Inflammatory macrophage (primary cell): ENCODE results near the gene PPP3CA.
"Not testable (repeated sequence)": the region's sequence is repeated elsewhere in the genome, so short reads cannot be mapped to it uniquely, and the experiment has no call there.

Experiments used
- DNase-seq, 2 donors: peaks; one replicate each; pipeline ENCODE4 v3.0.0-alpha.2; 2020 to 2022

PPP3CA gene

DNA sequence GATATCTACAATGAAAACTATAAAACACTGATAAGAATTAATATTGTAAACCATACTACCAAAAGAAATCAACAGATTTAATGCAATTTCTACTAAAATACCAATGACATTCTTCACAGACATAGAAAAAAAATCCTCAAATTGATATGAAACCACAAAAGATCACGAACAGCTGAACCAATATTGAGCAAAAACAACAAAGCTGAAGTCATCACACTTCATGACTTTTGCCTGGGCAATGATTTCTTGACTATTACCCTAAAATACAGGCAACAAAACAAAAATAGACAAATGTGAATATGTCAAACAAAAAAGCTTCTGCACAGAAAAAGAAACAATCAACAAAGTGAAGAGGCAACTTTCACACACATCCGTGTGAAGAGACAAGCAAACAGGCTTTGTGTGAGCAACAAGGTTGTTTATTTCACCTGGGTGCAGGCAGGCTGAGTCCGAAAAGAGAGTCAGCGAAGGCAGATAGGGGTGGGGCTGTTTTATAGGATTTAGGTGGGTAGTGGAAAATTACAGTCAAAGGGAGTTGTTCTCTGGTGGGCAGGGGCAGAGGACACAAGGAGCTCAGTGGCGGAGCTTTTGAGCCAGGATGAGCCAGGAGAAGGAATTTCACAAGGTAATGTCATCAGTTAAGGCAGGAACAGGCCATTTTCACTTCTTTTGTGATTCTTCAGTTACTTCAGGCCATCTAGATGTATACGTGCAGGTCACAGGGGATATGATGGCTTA is 355.8 kb downstream of the PPP3CA start:
- not testable (repeated sequence) for DNase-seq

DNA sequence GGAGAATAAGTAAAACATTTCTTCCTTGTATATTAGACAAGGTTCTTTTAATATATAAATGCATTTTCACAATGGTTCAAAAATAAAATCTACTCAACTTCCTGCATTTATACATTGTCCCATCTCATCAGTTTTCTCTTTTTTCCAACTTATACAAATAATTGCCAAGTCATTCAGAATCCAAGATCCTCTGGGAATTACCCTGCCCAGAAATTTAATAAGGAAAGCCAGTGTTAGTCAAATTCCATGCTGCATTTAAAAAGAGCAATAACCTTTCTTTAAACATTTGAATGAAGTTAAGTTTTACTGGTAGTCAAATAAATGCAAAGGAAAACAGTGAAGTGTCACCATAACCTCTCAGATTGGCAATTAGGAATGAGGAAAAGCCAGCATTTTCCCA is 357.9 kb downstream of the PPP3CA start:
- DNase-seq = no peak

DNA sequence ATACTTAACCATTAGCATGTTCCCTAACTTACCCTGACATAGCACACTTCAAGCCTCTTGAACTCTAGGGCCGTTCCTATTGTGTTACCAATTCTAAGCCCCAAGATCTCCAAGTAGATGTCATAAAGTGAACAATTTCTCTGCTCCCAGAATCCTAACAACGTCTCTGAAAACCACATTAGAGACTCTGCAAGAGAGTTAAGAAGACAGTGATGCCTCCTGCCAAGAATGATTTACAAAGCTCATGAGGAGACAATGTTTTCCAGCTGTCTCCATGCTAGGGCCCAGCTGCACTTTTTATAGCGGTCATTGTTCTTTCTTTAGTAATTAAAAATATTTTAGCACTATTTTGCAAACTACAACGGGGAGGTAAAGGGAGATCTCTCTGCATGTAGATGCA is 358.4 kb downstream of the PPP3CA start:
- no peak for DNase-seq

DNA sequence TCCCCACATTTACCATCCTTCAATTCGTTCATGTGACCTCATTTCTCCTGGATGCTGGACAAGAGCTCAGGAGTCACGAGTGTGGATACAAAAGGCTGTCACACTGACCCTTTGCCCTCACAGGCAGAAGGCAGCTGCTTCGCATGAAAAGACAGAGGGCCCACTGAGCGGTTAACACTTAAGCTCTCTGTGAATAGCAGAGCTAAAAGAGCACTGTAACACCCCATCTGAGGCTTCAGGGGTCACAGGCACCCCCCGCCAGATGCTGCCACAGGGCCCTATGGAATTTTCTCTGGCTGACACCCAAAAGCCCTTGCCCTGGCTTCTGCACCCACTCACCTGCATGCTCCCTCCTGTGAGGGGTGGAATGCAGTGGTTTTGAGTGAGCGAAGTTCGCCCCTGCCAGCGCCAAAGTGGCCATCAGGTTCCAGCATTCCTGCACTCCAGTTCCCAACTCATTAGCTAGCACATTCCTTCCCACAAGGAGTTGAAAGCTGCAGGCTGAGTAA is 360.9 kb downstream of the PPP3CA start:
- DNase-seq = no peak

DNA sequence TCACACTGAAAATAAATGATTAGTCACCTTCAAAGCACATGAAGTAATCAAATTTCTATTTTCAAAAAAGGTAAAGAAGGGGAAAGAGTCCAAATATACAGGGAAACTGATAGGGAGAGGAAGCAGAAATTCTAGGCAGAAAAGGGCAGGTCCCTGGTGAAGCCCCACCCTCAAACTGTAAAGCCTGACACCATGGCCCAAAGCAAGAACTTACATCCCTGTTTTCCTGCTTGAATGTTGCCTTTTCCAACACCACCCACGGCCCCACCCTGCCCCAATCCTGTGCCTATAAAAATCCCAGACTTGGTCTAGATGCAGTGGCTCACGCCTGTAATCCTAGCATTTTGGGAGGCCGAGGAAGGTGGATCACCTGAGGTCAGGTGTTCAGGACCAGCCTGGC is 361.8 kb downstream of the PPP3CA start:
- DNase-seq = no peak

DNA sequence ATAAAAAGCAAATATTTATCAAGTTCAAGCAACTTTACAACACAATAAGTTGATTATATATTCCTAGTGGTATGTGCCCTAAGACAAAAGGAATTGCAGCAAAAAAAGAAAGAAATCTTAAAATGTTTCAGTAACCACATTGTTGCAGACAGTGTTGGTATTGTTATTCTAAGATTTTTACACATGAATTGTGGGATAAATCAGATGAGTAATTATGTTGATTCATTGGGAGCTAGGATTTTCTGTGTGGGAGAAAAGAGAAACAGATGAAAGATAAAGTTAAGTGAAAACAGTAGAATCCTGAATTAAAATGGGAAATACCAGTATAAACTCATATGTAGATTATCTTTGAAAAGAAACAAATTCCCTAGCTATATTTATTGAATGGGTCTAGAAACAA is 362.4 kb downstream of the PPP3CA start:
- DNase-seq = no peak

DNA sequence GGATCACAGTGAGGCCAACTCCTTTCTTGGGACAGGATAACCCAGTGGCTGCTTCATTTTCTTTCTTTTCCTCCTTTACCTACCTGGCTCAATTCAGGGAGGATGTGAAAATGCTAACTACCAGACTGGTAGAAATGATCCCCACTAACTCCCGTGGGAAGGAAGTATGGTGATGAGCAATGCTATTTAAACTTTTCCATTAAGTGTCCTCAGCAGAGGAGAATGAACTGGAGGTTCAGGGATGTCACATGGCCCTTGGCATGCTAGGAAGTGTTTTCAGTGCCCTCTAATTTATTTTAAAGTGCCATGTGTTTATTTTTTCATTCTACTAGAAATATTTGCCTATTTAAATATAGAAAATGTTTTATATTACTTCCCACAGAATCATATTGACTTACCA is 363.9 kb downstream of the PPP3CA start:
- DNase-seq = no peak

DNA sequence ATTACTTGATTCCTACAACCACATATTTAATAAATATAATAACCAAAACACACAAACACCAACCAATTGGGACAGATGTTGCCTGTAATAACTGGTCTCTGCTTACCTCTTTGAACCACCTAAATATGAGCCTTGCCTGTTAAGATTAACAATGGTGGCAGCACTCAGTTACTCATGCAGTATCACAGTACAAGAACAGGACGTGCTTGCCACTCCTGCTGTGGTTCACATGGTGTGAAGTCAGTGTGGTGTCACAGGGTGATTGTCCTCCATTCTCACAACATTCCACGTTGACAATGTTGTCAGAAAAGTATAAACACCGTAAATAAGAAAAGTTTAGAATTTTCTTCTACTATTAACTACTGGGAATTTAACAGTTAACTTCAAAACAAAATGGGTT is 365.0 kb downstream of the PPP3CA start:
- DNase-seq = no peak

DNA sequence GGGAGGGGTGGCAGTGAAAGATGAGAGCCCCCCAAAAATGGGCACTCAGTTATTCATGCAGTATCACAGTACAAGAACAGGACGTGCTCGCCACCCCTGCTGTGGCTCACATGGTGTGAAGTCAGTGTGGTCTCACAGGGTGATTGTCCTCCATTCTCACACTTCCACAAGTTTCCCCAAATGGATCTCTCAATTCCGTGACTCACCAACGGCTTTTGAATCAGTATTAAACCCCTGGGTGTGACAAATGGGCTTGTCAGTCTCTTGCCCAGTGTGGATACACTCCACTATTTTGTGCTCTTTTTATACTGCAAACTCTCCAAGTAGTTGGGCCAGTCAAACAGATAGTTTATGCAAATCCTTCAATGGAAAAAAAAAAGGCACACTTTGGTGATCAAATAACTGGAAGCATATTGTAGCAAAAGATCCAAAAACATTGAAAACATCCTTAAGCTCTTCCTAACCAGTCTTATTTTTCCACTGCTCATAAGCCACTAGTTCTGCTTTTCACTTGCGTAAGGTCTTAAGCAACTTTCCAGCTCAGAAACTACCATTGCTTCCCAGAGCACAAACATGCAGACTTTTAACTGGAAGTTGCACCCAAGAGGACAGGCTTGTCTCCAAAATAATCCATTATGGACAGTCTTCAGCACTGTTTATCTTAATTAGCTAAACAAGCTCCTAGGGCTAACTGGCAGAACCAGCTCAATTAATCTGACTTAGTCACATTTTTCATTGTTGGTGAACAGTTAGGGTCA is 365.7 kb downstream of the PPP3CA start:
- peak; percentile 81 to 87 for DNase-seq

DNA sequence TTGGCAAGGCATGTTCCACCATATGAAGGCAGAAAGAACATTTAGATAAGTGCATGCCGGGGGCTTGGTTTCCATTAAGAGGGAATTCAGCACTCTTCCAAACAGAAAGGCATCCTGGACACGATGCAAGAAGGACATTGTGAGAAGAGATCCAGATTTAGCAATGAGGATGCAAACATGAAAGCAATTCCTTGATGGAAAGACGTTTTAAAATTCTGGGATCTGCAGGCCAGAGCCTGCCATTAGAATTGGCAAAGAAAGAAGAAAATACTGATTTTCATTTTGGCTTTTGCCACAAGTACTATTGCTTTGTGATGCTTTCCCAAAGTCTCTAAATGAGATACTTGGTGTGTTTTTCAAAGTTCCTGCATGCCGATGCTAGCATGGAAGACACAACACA is 367.6 kb downstream of the PPP3CA start:
- DNase-seq = no peak

DNA sequence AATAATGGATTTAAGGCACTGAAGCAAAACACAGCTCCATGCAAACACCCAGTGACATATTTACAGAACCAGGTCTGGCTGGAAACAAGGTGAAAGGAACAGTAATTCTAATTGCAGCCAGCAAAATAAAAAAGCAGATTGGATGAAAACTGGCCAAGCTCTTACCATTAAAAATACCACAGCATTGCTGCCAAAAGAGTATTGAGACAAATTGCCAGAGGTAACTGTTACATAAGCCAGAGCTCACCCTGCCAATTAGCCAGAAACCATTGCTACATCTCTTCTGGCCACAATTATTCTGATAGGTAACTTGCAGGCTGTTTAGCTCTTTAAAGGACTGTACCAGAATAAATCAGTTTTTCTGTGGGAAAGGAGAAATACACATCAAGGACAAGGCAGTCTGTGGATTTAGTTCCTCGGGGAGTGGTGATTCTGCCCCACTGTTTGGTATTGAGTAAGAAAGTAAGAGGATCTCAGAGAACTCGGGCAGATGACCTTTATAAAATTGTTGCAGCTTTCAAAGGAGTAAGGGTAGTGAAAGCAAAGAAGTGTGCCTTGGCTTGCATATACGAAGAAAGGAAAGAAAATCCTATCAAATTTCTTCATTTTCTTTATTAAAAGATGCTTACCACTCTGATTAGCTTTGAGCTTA is 369.5 kb downstream of the PPP3CA start:
- peak; percentile 1 to 6 for DNase-seq

DNA sequence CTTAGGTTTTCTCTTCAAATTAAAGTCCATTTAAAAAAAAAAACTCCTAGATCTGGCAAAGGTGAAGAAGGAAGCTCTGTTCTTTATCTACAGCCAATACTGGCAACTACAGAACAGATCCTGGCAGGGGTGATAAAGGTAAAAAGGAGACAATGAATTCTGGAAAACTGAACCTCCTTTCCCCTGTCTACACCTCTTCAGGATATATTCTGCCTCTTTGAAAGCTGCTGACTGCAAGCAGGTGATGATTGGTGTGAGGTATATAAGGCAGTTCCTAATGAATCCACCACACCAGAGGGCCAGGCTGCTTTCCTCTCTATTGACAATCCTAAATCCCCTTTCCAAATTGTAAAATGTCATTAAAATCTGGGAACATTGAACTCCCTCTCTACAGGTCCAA is 370.1 kb downstream of the PPP3CA start:
- no peak for DNase-seq
